Spleen (tissue), 7 donors: ENCODE results near the gene ZYG11B.

ENCODE experiments used
- CTCF ChIP-seq, 11 experiments: fragments of 200-600 bp in 7 of 11; fragments of 450-650 bp in 4 of 11; sonication (generic) in 4 of 11; IDR thresholded peaks in 8 of 11; conservative IDR thresholded peaks in 3 of 11; 1 replicate in 7 of 11; 2 replicates in 4 of 11; pipeline versions ENCODE4 v1.4.0 to v1.8.0; 2016 to 2021; ENCODE audit warnings: antibody characterized with exemption in 11 of 11, inconsistent platforms in 4 of 11, mild to moderate bottlenecking in 1 of 11
- POLR2A ChIP-seq, 3 donors: fragments of 450-650 bp; IDR thresholded peaks; one replicate each; pipeline ENCODE4 v1.5.1; 2017; ENCODE audit warnings: antibody characterized with exemption in 3 of 3, mild to moderate bottlenecking in 1 of 3
- donor health status: DM: no; HTN: no; CAD: no; lungs with moderate emphysema.
- donor health status: DM: no; HTN: no; CAD: no.
- donor health status: DM: no; HTN: no; CAD: no.

- TF ChIP-seq CTCF (IDR thresholded peaks at IDR 0.05 in 8 of 11, conservative IDR thresholded peaks at IDR 0.05 in 3 of 11) (no peak), POLR2A (IDR thresholded peaks at IDR 0.05) (no peak)
These were observed 45.1 kb downstream of the ZYG11B start for GRCh38 chr1:52771384-52771783.
